Measurements from ENCODE around the gene TIPIN.
"Not testable (repeated sequence)": the region's sequence is repeated elsewhere in the genome, so short reads cannot be mapped to it uniquely, and the experiment has no call there.

The TIPIN gene

GRCh38 chr15:66356359-66357236 lies at the start of gene TIPIN:
Gene TIPIN, minus strand, starts transcription at chr15:66356685. Its CDS starts 3,738 bp downstream, at chr15:66352947.
- peak; percentile 97 for DNase-seq

- no peak for DNase-seq
Observed at GRCh38 chr15:66405615-66406014, 49.1 kb upstream of the TIPIN start.

- no peak for DNase-seq
Observed at GRCh38 chr15:66405007-66405406, 48.5 kb upstream of the TIPIN start.

GRCh38 chr15:66404532-66404931 lies 48.0 kb upstream of the TIPIN start:
- no peak for DNase-seq

- DNase-seq: no peak
Observed at GRCh38 chr15:66404122-66404521, 47.6 kb upstream of the TIPIN start.

- DNase-seq: no peak
Observed at GRCh38 chr15:66403323-66403722, 46.8 kb upstream of the TIPIN start.

- DNase-seq: no peak
Observed at GRCh38 chr15:66402761-66403284, 46.3 kb upstream of the TIPIN start.

GRCh38 chr15:66401130-66402021 lies 44.9 kb upstream of the TIPIN start:
- DNase-seq: no peak

GRCh38 chr15:66400351-66400774 lies 43.9 kb upstream of the TIPIN start:
- no peak for DNase-seq

- no peak for DNase-seq
Observed at GRCh38 chr15:66399276-66399675, 42.8 kb upstream of the TIPIN start.

- no peak for DNase-seq
Observed at GRCh38 chr15:66394915-66395314, 38.4 kb upstream of the TIPIN start.

GRCh38 chr15:66394472-66394871 lies 38.0 kb upstream of the TIPIN start:
- DNase-seq: no peak

GRCh38 chr15:66393037-66393436 lies 36.6 kb upstream of the TIPIN start:
- DNase-seq: not testable (repeated sequence)

- no peak for DNase-seq
Observed at GRCh38 chr15:66390678-66391077, 34.2 kb upstream of the TIPIN start.

- DNase-seq: no peak
Observed at GRCh38 chr15:66389859-66390381, 33.4 kb upstream of the TIPIN start.

GRCh38 chr15:66389098-66389858 lies 32.8 kb upstream of the TIPIN start:
- no peak for DNase-seq

GRCh38 chr15:66388576-66388975 lies 32.1 kb upstream of the TIPIN start:
- no peak for DNase-seq

- no peak for DNase-seq
Observed at GRCh38 chr15:66388043-66388363, 31.5 kb upstream of the TIPIN start.

- peak; percentile 84 for DNase-seq
Observed at GRCh38 chr15:66387163-66388042, 30.9 kb upstream of the TIPIN start.

- DNase-seq: peak; percentile 99
Observed at GRCh38 chr15:66386204-66387123, 30.0 kb upstream of the TIPIN start, which contains the start of gene MAP2K1. Gene MAP2K1, plus strand, starts transcription at chr15:66386912. Its CDS starts 436 bp downstream, at chr15:66387348.
